Body of pancreas (tissue), 4 donors: ENCODE results near the gene SET.
A peak's percentile ranks its signal among the peaks of the same experiment; 100 is the strongest.
"Not testable (repeated sequence)": the region's sequence is repeated elsewhere in the genome, so short reads cannot be mapped to it uniquely, and the experiment has no call there.

Experiments used
- CTCF ChIP-seq, 7 experiments: fragments of 450-650 bp in 4 of 7; fragments of 200-600 bp in 3 of 7; sonication (generic) in 3 of 7; IDR thresholded peaks; one replicate each; pipeline ENCODE4 v1.5.1; 2016 to 2019; ENCODE audit warnings: antibody characterized with exemption in 7 of 7
- POLR2A ChIP-seq, 3 donors: fragments of 450-650 bp; IDR thresholded peaks; one replicate each; pipeline ENCODE4 v1.6.1; 2016; ENCODE audit warnings: antibody characterized with exemption in 3 of 3, mild to moderate bottlenecking in 2 of 3

- peak in 4 of 7 experiments; percentile 18 to 31 (median 30) for TF ChIP-seq CTCF (IDR thresholded peaks at IDR 0.05)
- not testable (repeated sequence) for TF ChIP-seq POLR2A (IDR thresholded peaks at IDR 0.05)
These were observed 40.8 kb upstream of the SET start for GRCh38 chr9:128648206-128648605.
